ENCODE results near the gene ZC3H11A. TPM values are rescaled to one million over a fixed set of nuclear protein-coding genes. Genes with fewer than 3 reads are reported as not detected.

Gene ZC3H11A
- polyA plus RNA-seq, 1 donor (not counting 4 experiments of a cell fraction or from before 2014, with no cell fraction given) = 83.4 TPM

DNA sequence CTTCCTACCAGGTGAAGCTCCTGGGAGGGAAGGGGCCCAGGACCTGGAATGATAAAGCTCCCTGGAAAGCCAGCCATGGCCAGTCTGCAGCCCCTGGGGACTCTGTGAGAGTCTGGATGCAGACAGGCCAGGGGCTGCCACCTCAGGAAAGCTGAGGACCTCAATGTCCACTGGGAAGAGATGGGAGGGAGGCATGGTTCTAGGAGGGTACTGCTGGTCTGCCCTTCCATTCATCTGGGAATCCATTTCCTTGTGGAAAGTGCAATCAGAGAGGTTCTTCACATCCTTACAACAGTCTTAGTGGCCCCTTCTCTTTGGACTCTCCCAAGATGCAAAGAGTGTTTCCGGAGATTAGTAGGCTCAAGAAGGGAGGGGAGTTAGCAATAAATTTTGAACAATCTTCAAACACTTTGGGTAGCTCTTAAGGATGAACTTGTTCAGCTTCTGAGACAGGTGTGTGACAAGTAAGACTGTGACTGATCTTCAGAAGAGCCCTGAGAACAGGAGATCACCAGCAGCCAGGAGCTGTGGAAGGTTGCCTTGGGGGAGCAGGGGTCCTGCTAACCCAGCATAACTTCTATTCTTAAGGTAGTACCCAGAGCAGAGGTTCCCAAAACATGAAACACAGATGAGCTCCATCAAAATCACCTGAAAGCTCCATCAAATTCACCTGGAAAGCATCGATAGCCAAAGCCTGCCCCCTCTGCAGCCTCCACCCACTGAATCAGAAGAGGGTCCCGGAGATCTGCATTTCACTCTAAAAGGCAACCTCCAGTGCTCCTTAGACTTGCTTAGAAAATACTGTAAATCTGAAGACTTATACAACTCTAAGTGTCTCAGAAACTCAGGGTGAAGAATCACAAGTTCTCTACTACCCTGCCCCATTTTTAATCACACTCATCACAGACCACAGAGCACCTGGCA, 31.1 kb upstream of the ZC3H11A start:
- no peak overlapping the region for H3K9ac ChIP-seq (ENCODE audit: control insufficient read depth, extremely low read depth, insufficient read depth, low read length)
- H3K27me3 ChIP-seq (ENCODE audit: control insufficient read depth, extremely low read depth, insufficient read depth, low read length) = no peaks in the 10 kb centered on the region
- no peaks in the 10 kb centered on the region for H4K20me1 ChIP-seq (ENCODE audit: control insufficient read depth, extremely low read depth, insufficient read depth, low read length)
- no peak overlapping the region for H2AFZ ChIP-seq (ENCODE audit: control insufficient read depth, low read length)
- FAIRE-seq (no peak), DNase-seq (ENCODE audit: low read depth, low spot score) (no peak)
- TF ChIP-seq, protein P1, sequence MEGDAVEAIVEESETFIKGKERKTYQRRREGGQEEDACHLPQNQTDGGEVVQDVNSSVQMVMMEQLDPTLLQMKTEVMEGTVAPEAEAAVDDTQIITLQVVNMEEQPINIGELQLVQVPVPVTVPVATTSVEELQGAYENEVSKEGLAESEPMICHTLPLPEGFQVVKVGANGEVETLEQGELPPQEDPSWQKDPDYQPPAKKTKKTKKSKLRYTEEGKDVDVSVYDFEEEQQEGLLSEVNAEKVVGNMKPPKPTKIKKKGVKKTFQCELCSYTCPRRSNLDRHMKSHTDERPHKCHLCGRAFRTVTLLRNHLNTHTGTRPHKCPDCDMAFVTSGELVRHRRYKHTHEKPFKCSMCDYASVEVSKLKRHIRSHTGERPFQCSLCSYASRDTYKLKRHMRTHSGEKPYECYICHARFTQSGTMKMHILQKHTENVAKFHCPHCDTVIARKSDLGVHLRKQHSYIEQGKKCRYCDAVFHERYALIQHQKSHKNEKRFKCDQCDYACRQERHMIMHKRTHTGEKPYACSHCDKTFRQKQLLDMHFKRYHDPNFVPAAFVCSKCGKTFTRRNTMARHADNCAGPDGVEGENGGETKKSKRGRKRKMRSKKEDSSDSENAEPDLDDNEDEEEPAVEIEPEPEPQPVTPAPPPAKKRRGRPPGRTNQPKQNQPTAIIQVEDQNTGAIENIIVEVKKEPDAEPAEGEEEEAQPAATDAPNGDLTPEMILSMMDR (optimal IDR thresholded peaks at IDR 0.05 in 1 of 3, IDR thresholded peaks at IDR 0.05 in 1 of 3, conservative IDR thresholded peaks at IDR 0.05 in 1 of 3; ENCODE audit: extremely low read depth in 1 of 3, insufficient read depth in 2 of 3, low read length in 3 of 3) = no peak
- TF ChIP-seq EZH2 (IDR thresholded peaks at IDR 0.05; ENCODE audit: low read length) = no peak
- no peaks in the 10 kb centered on the region for H3K9me3 ChIP-seq (ENCODE audit: control insufficient read depth, low read depth, low read length)
- dilution Hi-C loops (cut with MboI; ENCODE audit: extremely low pct_ligation_motif_present, low sequenced_read_pairs) = no loop called here
- H3K79me2 ChIP-seq (ENCODE audit: control insufficient read depth, insufficient read depth, low read length) = no peaks in the 10 kb centered on the region
- H3K4me2 ChIP-seq (ENCODE audit: control insufficient read depth, extremely low read depth, insufficient read depth, low read depth, low read length) = no peak overlapping the region
- peaks cover 18% of the 10 kb centered on the region for H3K4me1 ChIP-seq (ENCODE audit: control insufficient read depth, extremely low read depth, insufficient read depth, low read length)
- H3K9me1 ChIP-seq (ENCODE audit: control insufficient read depth, extremely low read depth, insufficient read depth, low read length) = no peaks in the 10 kb centered on the region
- no peaks in the 10 kb centered on the region for H3K36me3 ChIP-seq (ENCODE audit: control insufficient read depth in 2 of 2, extremely low read depth in 1 of 2, insufficient read depth in 2 of 2, low read length in 2 of 2)
- H3K27ac ChIP-seq (ENCODE audit: control insufficient read depth, insufficient read depth, low read length) = no peak overlapping the region
- H3K4me3 ChIP-seq (ENCODE audit: control insufficient read depth in 2 of 3, extremely low read depth in 1 of 3, insufficient read depth in 2 of 3, low read depth in 1 of 3, low read length in 3 of 3) = no peak overlapping the region

DNA sequence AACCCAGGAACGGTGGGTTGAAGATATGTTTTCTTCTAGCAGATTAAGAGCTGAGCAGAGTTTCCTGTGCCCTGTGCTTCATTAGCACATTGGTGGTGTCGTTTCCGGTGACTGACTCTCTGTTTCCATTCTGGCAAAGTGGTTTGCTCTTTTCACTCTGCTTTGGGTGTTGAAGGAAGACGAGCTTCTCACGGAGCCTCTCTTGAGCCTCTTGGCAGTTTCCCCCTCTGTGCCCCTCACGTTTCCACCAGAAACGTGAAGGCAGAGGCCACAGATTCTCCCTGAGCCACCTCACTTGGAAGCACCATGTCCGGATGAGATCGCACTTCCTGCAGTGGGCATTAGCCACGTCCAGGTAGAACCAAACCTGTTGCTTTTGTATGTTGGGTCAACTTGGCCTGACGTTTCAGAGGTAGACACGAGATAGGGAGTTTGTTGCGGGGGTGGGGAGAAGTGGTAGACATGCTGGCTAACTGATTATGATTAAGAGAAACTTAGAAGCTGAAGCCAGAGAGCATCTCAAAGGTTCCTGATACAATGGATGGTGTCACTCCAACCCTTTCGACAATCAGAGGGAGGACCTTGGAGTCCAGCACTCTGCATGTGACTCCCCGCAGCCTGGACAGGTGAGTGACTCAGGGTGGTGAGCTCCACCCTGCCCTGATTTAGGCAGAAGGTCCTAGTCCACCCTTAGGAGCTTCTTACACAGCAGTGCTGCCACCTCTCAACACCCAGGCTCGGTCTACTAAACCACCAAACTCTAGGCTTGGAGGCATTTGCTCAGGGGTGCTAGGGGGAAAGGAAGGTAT, 30.2 kb upstream of the ZC3H11A start, which contains the start of gene LAX1:
Gene LAX1 (plus strand): TSS at position 155 of the 809 bp plus-strand sequence. CDS start 383 bp downstream, at position 538.
- Histone ChIP-seq H2AFZ (ENCODE audit: control insufficient read depth, low read length) (no peak within 1 kb of the TSS), H3K4me3 (ENCODE audit: control insufficient read depth in 2 of 3, extremely low read depth in 1 of 3, insufficient read depth in 2 of 3, low read depth in 1 of 3, low read length in 3 of 3) (no peak within 1 kb of the TSS), H3K4me1 (ENCODE audit: control insufficient read depth, extremely low read depth, insufficient read depth, low read length) (peaks cover 18% of the 10 kb centered on the region), H3K27ac (ENCODE audit: control insufficient read depth, insufficient read depth, low read length) (no peak within 1 kb of the TSS), H3K4me2 (ENCODE audit: control insufficient read depth, extremely low read depth, insufficient read depth, low read depth, low read length) (no peak within 1 kb of the TSS), H3K9ac (ENCODE audit: control insufficient read depth, extremely low read depth, insufficient read depth, low read length) (no peak within 1 kb of the TSS), H3K9me1 (ENCODE audit: control insufficient read depth, extremely low read depth, insufficient read depth, low read length) (no peaks in the 10 kb centered on the region), H3K9me3 (ENCODE audit: control insufficient read depth, low read depth, low read length) (no peaks in the 10 kb centered on the region), H3K36me3 (ENCODE audit: control insufficient read depth in 2 of 2, extremely low read depth in 1 of 2, insufficient read depth in 2 of 2, low read length in 2 of 2) (no peaks in the 10 kb centered on the region), H4K20me1 (ENCODE audit: control insufficient read depth, extremely low read depth, insufficient read depth, low read length) (no peaks in the 10 kb centered on the region), H3K79me2 (ENCODE audit: control insufficient read depth, insufficient read depth, low read length) (no peaks in the 10 kb centered on the region), H3K27me3 (ENCODE audit: control insufficient read depth, extremely low read depth, insufficient read depth, low read length) (no peaks in the 10 kb centered on the region)
- no peak for TF ChIP-seq EZH2 (IDR thresholded peaks at IDR 0.05; ENCODE audit: low read length)
- TF ChIP-seq, protein P1 (optimal IDR thresholded peaks at IDR 0.05 in 1 of 3, IDR thresholded peaks at IDR 0.05 in 1 of 3, conservative IDR thresholded peaks at IDR 0.05 in 1 of 3; ENCODE audit: extremely low read depth in 1 of 3, insufficient read depth in 2 of 3, low read length in 3 of 3) = no peak
- no peak for DNase-seq (ENCODE audit: low read depth, low spot score)
- FAIRE-seq = no peak
- dilution Hi-C loops (cut with MboI; ENCODE audit: extremely low pct_ligation_motif_present, low sequenced_read_pairs) = no loop called here

Data from keratinocyte (primary cell).